WTC11 (cell line): ENCODE measurements around the gene PCDH9. TPM values are rescaled to one million over a fixed set of nuclear protein-coding genes. Genes with fewer than 3 reads are reported as not detected.
A peak's percentile ranks its signal among the peaks of the same experiment; 100 is the strongest.

Experiments
- ATAC-seq: fragments of 200-7000 bp; cut with Tn5 transposase; 2 replicates; pipeline ENCODE4 v1.10.0; 2021; ENCODE audit warnings: mild to moderate bottlenecking, moderate library complexity
- CTCF ChIA-PET: fragments of 300-600 bp; sonication (Branson Sonifier 250); formaldehyde crosslinking; loops from one replicate; lab custom pipeline; 2021; ENCODE audit warnings: antibody characterized with exemption; lab: Charles Lee
- POLR2A ChIA-PET: fragments of 350-600 bp; sonication (Branson Sonifier 250); formaldehyde crosslinking; loops from one replicate; lab custom pipeline; 2021; ENCODE audit warnings: antibody characterized with exemption; lab: Charles Lee
- DNase-seq: peaks from one replicate; pipeline ENCODE4 v3.0.0; 2021; ENCODE audit warnings: low spot score
- H3K27ac Mint-ChIP-seq: 2 replicates; pipeline ENCODE4 v1.8.0; 2021; ENCODE audit warnings: mixed read lengths
- H3K27me3 Mint-ChIP-seq: 2 replicates; pipeline ENCODE4 v1.8.0; 2021; ENCODE audit warnings: low read depth, mild to moderate bottlenecking, moderate library complexity, mixed read lengths
- H3K36me3 Mint-ChIP-seq: 2 replicates; pipeline ENCODE4 v1.8.0; 2021; ENCODE audit warnings: mixed read lengths
- H3K4me1 Mint-ChIP-seq: 2 replicates; pipeline ENCODE4 v1.8.0; 2022; ENCODE audit warnings: mixed read lengths
- H3K4me3 Mint-ChIP-seq: 2 replicates; pipeline ENCODE4 v1.8.0; 2021; ENCODE audit warnings: mild to moderate bottlenecking, moderate library complexity, mixed read lengths
- H3K9me3 Mint-ChIP-seq: 2 replicates; pipeline ENCODE4 v1.8.0; 2021; ENCODE audit warnings: mixed read lengths
- CREB1 ChIP-seq: sonication (generic); formaldehyde crosslinking; IDR thresholded peaks from 2 replicates; pipeline ENCODE4 v1.8.0; 2023; ENCODE audit warnings: mild to moderate bottlenecking, missing genetic modification reagents
- HMGA2 ChIP-seq: fragments of 250-450 bp; sonication (Bioruptor Pico); IDR thresholded peaks from 2 replicates; pipeline ENCODE4 v1.4.0; 2021; ENCODE audit warnings: mild to moderate bottlenecking, moderate library complexity
- NFATC4 ChIP-seq: fragments of 250-450 bp; sonication (Bioruptor Pico); IDR thresholded peaks from 2 replicates; pipeline ENCODE4 v1.9.0; 2021; ENCODE audit warnings: mild to moderate bottlenecking
- RELA ChIP-seq: sonication (generic); formaldehyde crosslinking; IDR thresholded peaks from 2 replicates; pipeline ENCODE4 v1.8.1; 2022; ENCODE audit warnings: missing genetic modification reagents, mild to moderate bottlenecking, borderline replicate concordance
- SMAD3 ChIP-seq: sonication (generic); formaldehyde crosslinking; IDR thresholded peaks from 2 replicates; pipeline ENCODE4 v1.8.0; 2022; ENCODE audit warnings: missing genetic modification reagents, mild to moderate bottlenecking, borderline replicate concordance
- TCF7 ChIP-seq: sonication (generic); formaldehyde crosslinking; IDR thresholded peaks from 2 replicates; pipeline ENCODE4 v1.8.0; 2022; ENCODE audit warnings: mild to moderate bottlenecking, low read depth, missing genetic modification reagents, moderate library complexity
- TEAD4 ChIP-seq: sonication (generic); formaldehyde crosslinking; IDR thresholded peaks from 2 replicates; pipeline ENCODE4 v1.8.0; 2022; ENCODE audit warnings: mild to moderate bottlenecking, missing genetic modification reagents
- total RNA-seq: library from RNA; stranded (reverse); gene quantifications from 3 replicates; pipeline ENCODE4 v1.2.3, GENCODE V29; 2021
- TF ChIP-seq, protein P1 (sequence below): fragments of 250-450 bp; sonication (Bioruptor Pico); IDR thresholded peaks from 2 replicates; pipeline ENCODE4 v1.9.0; 2021; ENCODE audit warnings: mild to moderate bottlenecking, borderline replicate concordance
- TF ChIP-seq, protein P2 (sequence below): sonication (generic); formaldehyde crosslinking; IDR thresholded peaks from 2 replicates; pipeline ENCODE4 v1.8.0; 2022; ENCODE audit warnings: mild to moderate bottlenecking, missing genetic modification reagents
- TF ChIP-seq, protein P3 (sequence below): fragments of 250-450 bp; sonication (Bioruptor Pico); IDR thresholded peaks from 2 replicates; pipeline ENCODE4 v2.1.2; 2022; ENCODE audit warnings: mild to moderate bottlenecking, moderate library complexity
- TF ChIP-seq, protein P4 (sequence below): sonication (generic); formaldehyde crosslinking; IDR thresholded peaks from 2 replicates; pipeline ENCODE4 v1.8.1; 2022; ENCODE audit warnings: missing genetic modification reagents, borderline replicate concordance
- TF ChIP-seq, protein P5 (sequence below): sonication (generic); formaldehyde crosslinking; IDR thresholded peaks from 2 replicates; pipeline ENCODE4 v1.8.1; 2023; ENCODE audit warnings: mild to moderate bottlenecking, missing genetic modification reagents, borderline replicate concordance
- TF ChIP-seq, protein P6 (sequence below): sonication (generic); formaldehyde crosslinking; conservative IDR thresholded peaks from 2 replicates; pipeline ENCODE4 v1.8.1; 2023; ENCODE audit warnings: mild to moderate bottlenecking, low read depth, missing genetic modification reagents, moderate library complexity
- TF ChIP-seq, protein P7 (sequence below): sonication (generic); formaldehyde crosslinking; IDR thresholded peaks from 2 replicates; pipeline ENCODE4 v1.8.1; 2023; ENCODE audit warnings: mild to moderate bottlenecking, missing genetic modification reagents, moderate library complexity
- TF ChIP-seq, protein P8 (sequence below): fragments of 200-600 bp; IDR thresholded peaks from 2 replicates; pipeline ENCODE4 v1.8.0; 2022; ENCODE audit warnings: antibody characterized with exemption
- TF ChIP-seq, protein P9 (sequence below): sonication (generic); formaldehyde crosslinking; IDR thresholded peaks from 2 replicates; pipeline ENCODE4 v1.8.1; 2022; ENCODE audit warnings: mild to moderate bottlenecking, moderate library complexity, missing genetic modification reagents
- TF ChIP-seq, protein P10 (sequence below): sonication (generic); formaldehyde crosslinking; conservative IDR thresholded peaks from 2 replicates; pipeline ENCODE4 v1.8.1; 2022; ENCODE audit warnings: mild to moderate bottlenecking, missing genetic modification reagents

The PCDH9 gene
- total RNA-seq, 1 experiment from 2014 or later = 0.48 TPM

DNA sequence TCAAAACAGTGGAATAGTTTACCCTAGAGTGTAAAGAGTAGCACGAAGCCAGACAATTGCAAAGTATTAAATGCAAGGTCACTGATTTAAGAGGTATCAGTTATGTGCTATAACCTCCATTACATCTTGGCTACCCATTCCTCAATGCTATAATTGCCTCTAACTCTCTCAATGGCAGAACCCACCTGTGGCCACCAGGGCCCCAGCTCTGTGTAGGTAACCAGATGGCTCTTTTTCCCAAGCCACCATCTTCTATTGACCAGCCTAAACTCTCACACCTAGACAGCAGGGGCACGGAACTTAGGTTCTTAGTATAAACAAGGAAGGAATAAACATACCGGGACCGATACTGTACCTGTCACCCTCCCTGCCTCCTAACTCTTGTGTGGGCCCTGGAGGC is 277.6 kb downstream of the PCDH9 start (continued):
- TF ChIP-seq, protein P1, sequence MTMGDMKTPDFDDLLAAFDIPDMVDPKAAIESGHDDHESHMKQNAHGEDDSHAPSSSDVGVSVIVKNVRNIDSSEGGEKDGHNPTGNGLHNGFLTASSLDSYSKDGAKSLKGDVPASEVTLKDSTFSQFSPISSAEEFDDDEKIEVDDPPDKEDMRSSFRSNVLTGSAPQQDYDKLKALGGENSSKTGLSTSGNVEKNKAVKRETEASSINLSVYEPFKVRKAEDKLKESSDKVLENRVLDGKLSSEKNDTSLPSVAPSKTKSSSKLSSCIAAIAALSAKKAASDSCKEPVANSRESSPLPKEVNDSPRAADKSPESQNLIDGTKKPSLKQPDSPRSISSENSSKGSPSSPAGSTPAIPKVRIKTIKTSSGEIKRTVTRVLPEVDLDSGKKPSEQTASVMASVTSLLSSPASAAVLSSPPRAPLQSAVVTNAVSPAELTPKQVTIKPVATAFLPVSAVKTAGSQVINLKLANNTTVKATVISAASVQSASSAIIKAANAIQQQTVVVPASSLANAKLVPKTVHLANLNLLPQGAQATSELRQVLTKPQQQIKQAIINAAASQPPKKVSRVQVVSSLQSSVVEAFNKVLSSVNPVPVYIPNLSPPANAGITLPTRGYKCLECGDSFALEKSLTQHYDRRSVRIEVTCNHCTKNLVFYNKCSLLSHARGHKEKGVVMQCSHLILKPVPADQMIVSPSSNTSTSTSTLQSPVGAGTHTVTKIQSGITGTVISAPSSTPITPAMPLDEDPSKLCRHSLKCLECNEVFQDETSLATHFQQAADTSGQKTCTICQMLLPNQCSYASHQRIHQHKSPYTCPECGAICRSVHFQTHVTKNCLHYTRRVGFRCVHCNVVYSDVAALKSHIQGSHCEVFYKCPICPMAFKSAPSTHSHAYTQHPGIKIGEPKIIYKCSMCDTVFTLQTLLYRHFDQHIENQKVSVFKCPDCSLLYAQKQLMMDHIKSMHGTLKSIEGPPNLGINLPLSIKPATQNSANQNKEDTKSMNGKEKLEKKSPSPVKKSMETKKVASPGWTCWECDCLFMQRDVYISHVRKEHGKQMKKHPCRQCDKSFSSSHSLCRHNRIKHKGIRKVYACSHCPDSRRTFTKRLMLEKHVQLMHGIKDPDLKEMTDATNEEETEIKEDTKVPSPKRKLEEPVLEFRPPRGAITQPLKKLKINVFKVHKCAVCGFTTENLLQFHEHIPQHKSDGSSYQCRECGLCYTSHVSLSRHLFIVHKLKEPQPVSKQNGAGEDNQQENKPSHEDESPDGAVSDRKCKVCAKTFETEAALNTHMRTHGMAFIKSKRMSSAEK (CRISPR knock-in tag) = no peak
- TF ChIP-seq, protein P2, sequence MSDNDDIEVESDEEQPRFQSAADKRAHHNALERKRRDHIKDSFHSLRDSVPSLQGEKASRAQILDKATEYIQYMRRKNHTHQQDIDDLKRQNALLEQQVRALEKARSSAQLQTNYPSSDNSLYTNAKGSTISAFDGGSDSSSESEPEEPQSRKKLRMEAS (CRISPR knock-in tag) = no peak
- TF ChIP-seq CREB1 (CRISPR knock-in tag) (no peak), TEAD4 (no peak)
- TF ChIP-seq, protein P3, sequence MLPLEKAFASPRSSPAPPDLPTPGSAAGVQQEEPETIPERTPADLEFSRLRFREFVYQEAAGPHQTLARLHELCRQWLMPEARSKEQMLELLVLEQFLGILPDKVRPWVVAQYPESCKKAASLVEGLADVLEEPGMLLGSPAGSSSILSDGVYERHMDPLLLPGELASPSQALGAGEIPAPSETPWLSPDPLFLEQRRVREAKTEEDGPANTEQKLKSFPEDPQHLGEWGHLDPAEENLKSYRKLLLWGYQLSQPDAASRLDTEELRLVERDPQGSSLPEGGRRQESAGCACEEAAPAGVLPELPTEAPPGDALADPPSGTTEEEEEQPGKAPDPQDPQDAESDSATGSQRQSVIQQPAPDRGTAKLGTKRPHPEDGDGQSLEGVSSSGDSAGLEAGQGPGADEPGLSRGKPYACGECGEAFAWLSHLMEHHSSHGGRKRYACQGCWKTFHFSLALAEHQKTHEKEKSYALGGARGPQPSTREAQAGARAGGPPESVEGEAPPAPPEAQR (CRISPR knock-in tag) = no peak
- TF ChIP-seq, protein P4, sequence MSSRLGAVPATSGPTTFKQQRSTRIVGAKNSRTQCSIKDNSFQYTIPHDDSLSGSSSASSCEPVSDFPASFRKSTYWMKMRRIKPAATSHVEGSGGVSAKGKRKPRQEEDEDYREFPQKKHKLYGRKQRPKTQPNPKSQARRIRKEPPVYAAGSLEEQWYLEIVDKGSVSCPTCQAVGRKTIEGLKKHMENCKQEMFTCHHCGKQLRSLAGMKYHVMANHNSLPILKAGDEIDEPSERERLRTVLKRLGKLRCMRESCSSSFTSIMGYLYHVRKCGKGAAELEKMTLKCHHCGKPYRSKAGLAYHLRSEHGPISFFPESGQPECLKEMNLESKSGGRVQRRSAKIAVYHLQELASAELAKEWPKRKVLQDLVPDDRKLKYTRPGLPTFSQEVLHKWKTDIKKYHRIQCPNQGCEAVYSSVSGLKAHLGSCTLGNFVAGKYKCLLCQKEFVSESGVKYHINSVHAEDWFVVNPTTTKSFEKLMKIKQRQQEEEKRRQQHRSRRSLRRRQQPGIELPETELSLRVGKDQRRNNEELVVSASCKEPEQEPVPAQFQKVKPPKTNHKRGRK (CRISPR knock-in tag) = no peak

DNA sequence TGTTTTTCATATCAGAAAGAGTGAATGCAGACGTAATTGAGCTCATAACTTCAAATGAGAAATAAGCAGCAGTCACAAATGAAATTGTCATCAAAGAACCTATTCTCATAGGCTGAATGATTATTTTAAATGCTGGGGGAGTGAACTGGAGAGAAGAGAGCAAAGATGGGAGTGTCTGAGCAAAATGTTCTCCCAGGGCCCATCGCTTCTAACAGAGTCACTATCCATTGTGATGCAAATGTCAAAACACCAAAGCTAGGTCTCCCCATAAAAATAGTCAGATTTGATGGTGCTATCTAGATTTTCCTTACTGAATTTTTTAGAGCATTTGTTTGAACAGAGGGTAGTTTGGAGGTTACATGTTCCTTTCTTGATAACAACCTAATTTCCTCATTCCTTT is 278.7 kb downstream of the PCDH9 start:
- TF ChIP-seq, protein P5, sequence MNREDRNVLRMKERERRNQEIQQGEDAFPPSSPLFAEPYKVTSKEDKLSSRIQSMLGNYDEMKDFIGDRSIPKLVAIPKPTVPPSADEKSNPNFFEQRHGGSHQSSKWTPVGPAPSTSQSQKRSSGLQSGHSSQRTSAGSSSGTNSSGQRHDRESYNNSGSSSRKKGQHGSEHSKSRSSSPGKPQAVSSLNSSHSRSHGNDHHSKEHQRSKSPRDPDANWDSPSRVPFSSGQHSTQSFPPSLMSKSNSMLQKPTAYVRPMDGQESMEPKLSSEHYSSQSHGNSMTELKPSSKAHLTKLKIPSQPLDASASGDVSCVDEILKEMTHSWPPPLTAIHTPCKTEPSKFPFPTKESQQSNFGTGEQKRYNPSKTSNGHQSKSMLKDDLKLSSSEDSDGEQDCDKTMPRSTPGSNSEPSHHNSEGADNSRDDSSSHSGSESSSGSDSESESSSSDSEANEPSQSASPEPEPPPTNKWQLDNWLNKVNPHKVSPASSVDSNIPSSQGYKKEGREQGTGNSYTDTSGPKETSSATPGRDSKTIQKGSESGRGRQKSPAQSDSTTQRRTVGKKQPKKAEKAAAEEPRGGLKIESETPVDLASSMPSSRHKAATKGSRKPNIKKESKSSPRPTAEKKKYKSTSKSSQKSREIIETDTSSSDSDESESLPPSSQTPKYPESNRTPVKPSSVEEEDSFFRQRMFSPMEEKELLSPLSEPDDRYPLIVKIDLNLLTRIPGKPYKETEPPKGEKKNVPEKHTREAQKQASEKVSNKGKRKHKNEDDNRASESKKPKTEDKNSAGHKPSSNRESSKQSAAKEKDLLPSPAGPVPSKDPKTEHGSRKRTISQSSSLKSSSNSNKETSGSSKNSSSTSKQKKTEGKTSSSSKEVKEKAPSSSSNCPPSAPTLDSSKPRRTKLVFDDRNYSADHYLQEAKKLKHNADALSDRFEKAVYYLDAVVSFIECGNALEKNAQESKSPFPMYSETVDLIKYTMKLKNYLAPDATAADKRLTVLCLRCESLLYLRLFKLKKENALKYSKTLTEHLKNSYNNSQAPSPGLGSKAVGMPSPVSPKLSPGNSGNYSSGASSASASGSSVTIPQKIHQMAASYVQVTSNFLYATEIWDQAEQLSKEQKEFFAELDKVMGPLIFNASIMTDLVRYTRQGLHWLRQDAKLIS (CRISPR knock-in tag) = no peak
- TF ChIP-seq TCF7 (CRISPR knock-in tag) (no peak), NFATC4 (CRISPR knock-in tag) (no peak), RELA (CRISPR knock-in tag) (no peak), SMAD3 (CRISPR knock-in tag) (no peak), HMGA2 (CRISPR knock-in tag) (no peak)
- TF ChIP-seq, protein P6, sequence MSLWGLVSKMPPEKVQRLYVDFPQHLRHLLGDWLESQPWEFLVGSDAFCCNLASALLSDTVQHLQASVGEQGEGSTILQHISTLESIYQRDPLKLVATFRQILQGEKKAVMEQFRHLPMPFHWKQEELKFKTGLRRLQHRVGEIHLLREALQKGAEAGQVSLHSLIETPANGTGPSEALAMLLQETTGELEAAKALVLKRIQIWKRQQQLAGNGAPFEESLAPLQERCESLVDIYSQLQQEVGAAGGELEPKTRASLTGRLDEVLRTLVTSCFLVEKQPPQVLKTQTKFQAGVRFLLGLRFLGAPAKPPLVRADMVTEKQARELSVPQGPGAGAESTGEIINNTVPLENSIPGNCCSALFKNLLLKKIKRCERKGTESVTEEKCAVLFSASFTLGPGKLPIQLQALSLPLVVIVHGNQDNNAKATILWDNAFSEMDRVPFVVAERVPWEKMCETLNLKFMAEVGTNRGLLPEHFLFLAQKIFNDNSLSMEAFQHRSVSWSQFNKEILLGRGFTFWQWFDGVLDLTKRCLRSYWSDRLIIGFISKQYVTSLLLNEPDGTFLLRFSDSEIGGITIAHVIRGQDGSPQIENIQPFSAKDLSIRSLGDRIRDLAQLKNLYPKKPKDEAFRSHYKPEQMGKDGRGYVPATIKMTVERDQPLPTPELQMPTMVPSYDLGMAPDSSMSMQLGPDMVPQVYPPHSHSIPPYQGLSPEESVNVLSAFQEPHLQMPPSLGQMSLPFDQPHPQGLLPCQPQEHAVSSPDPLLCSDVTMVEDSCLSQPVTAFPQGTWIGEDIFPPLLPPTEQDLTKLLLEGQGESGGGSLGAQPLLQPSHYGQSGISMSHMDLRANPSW (CRISPR knock-in tag) = no peak
- TF ChIP-seq, protein P7, sequence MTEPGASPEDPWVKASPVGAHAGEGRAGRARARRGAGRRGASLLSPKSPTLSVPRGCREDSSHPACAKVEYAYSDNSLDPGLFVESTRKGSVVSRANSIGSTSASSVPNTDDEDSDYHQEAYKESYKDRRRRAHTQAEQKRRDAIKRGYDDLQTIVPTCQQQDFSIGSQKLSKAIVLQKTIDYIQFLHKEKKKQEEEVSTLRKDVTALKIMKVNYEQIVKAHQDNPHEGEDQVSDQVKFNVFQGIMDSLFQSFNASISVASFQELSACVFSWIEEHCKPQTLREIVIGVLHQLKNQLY (CRISPR knock-in tag) = no peak
- TF ChIP-seq, protein P8, sequence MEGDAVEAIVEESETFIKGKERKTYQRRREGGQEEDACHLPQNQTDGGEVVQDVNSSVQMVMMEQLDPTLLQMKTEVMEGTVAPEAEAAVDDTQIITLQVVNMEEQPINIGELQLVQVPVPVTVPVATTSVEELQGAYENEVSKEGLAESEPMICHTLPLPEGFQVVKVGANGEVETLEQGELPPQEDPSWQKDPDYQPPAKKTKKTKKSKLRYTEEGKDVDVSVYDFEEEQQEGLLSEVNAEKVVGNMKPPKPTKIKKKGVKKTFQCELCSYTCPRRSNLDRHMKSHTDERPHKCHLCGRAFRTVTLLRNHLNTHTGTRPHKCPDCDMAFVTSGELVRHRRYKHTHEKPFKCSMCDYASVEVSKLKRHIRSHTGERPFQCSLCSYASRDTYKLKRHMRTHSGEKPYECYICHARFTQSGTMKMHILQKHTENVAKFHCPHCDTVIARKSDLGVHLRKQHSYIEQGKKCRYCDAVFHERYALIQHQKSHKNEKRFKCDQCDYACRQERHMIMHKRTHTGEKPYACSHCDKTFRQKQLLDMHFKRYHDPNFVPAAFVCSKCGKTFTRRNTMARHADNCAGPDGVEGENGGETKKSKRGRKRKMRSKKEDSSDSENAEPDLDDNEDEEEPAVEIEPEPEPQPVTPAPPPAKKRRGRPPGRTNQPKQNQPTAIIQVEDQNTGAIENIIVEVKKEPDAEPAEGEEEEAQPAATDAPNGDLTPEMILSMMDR = no peak
- TF ChIP-seq, protein P9, sequence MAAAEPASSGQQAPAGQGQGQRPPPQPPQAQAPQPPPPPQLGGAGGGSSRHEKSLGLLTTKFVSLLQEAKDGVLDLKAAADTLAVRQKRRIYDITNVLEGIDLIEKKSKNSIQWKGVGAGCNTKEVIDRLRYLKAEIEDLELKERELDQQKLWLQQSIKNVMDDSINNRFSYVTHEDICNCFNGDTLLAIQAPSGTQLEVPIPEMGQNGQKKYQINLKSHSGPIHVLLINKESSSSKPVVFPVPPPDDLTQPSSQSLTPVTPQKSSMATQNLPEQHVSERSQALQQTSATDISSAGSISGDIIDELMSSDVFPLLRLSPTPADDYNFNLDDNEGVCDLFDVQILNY (CRISPR knock-in tag) = no peak
- TF ChIP-seq, protein P10, sequence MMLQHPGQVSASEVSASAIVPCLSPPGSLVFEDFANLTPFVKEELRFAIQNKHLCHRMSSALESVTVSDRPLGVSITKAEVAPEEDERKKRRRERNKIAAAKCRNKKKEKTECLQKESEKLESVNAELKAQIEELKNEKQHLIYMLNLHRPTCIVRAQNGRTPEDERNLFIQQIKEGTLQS = no peak
- TF ChIP-seq, all 79 proteins: peak for 0
- CTCF ChIA-PET = interaction anchor here (0.9 to 1.1 kb wide), 2 partner anchors 43 to 459 kb away, joined by 3 to 4 read pairs; no protein-coding TSS in a partner anchor
- Mint-ChIP-seq H3K36me3 (no peaks in the 10 kb centered on the region), H3K27ac (peak overlapping the region; percentile 70; the same call in 1 of the 2 replicates), H3K9me3 (no peaks in the 10 kb centered on the region), H3K4me3 (no peak overlapping the region; the same call in 1 of the 2 replicates), H3K4me1 (peaks cover 53% of the 10 kb centered on the region), H3K27me3 (no peaks in the 10 kb centered on the region; the same call in 1 of the 2 replicates)
- DNase-seq = no peak
- peak; percentile 61 for ATAC-seq
- POLR2A ChIA-PET = no interaction called here
